ENCODE results near the gene IFITM10. TPM values are rescaled to one million over a fixed set of nuclear protein-coding genes. Genes with fewer than 3 reads are reported as not detected.

IFITM10 gene
- total RNA-seq, 1 donor from 2014 or later = 0.80 TPM

GRCh38 chr11:1763796-1764661 lies 13.6 kb upstream of the IFITM10 start, which contains the start of gene CTSD:
Gene CTSD (minus strand): TSS chr11:1763927. CDS start chr11:1763859, 68 bp downstream.
- DNase-seq (ENCODE audit: low read depth) = peak; percentile 23

DNA sequence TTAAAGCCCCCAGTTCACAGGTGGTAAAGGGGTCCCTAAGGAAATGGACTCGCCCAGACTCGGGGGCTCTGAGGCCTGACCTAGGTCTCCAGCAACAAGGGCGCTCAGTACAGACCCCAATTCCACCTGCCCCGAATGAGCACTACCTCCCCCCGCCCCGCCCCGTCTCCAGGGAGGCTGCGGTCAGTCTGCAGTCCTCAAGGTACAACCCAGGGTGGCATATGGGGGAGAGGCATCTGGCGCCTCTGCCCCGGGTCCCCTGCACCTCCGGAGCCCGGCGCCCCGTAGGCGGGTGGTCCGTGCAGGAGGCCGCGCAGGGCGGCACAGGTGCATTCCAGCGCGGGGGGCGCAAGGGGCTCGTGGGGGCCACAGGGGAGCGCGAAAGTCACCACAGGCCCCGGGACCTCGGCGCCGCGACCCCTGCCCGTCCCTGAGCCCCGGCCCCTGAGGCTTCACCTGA lies 13.0 kb upstream of the IFITM10 start:
- no peak for DNase-seq (ENCODE audit: low read depth)

DNA sequence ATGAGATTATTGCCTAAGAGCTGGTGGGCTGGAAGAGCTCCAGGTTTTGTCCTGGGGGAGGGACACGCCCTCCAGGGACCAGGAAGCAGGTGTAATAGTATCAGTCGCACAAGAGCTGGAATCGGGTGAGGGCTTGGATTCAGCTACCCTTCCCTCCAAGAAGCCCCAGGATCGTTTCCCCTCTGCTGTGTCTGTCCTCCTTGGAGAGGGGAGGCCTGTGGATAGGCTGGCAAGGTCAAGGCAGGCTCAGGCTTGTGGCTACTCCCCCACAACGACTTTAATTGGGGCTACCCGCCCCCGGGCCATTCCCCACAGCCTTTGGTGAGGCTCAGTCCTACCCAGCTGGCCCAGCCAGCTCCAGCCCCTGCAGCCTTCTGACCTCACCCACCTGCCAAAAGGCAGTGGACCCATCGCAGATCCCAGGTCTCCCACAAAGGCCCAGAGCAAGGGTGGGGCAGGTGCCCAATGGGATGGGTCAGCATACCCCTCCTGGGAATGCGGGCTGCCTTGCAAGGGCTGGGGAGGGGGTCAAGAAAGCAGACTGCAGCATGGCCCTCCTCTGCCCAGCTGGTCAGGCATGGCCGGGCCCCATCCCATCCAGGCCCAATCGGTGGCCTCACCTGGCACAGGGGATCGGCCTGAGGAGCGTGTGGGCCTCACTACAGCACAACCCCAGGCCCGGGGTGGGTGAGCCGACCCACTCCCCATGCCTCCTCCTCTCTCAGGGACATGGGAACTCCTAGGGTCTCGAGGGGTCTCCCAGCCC lies 12.3 kb upstream of the IFITM10 start:
- peak; percentile 79 for DNase-seq (ENCODE audit: low read depth)

- no peak for DNase-seq (ENCODE audit: low read depth)
These were observed 11.6 kb upstream of the IFITM10 start for GRCh38 chr11:1761857-1762536.

DNA sequence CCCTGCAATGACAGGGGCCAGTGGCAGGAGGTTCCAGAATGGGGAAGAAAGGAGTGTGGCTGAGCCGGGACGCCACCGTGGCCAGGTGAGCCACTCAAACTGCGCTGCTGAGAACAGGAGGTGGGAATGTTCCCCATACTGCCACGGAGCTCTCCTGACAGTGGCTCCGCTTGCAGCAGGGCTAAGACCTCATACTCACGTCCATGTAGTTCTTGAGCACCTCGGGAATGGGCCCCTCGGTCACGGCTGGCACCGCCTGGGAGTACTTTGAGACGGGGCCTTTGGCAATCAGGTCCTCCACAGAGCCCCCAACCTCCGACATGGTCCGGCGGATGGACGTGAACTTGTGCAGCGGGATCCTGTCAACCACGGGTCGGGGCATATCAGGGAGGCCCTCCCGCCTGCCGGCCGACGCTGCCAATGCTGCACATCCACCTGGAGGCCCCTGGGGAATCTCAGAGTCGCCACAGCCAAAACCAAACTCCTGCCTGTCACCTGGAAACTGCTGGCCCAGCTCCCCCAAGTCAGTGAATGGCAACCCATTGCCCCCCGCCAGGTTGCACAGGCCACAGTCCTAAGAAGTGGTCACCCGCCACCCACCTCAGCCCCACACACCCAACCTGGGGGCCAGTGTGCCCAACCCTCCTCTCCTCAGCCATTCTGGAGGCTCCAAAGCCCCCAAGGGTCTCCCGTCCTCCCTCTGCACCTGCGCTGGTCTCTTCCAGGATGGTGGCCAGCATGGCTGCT lies 10.9 kb upstream of the IFITM10 start:
- DNase-seq (ENCODE audit: low read depth) = no peak

GRCh38 chr11:1760351-1761109 lies 10.1 kb upstream of the IFITM10 start:
- peak; percentile 93 for DNase-seq (ENCODE audit: low read depth)

DNA sequence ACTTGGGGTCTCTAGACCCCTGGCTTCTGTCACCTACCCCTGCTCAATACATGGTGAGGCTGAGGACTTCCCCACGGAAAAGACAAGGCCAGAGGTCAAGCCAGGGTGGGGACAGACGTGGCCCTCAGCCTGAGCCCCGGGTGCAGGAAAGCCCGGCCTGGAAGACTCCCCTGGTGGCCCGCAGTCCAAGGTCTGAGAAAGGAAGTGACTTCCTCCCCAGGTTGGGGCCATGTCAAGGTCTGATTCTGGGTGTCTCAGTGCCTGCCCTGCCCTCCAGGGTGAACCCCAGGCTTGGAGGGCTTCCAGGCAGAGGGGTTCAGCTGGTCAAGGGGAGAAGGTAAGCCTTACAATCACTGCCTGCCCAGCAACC lies 9.4 kb upstream of the IFITM10 start:
- DNase-seq (ENCODE audit: low read depth) = no peak

DNA sequence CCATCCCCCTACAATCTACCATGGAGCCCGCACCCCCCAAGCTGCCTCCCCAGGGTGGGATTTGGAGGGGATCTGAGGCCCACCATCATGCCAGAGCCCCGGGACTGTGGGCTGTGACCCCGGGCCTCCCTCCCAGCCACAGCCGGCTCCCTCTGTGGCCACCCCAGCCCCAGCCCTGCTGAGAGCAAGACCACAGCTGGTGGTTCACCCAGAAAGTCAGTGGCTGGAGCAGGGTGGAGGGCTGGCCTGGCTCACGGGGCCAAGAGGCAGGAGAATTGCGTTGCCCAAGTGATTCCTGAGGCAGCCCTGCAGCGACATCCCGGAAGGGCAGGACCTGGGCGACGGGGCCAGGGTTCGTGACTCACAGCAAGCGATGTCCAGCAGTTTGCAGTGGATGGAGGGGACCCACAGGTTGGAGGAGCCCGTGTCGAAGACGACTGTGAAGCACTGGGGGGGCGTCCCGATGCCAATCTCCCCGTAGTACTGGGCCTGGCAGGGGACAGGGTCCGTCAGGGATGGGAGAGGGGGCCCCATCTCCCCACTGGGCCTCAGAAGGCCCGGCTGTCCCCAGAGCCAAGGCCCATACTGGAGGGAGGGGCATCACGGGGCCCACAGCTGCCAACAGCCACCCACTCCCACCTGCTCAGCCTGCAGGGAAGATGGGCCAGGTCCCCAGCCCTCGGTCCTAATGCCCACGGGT lies 8.9 kb upstream of the IFITM10 start:
- DNase-seq (ENCODE audit: low read depth) = no peak

- no peak for DNase-seq (ENCODE audit: low read depth)
These were observed 8.3 kb upstream of the IFITM10 start for GRCh38 chr11:1758611-1759150.

GRCh38 chr11:1757861-1758610 lies 7.6 kb upstream of the IFITM10 start:
- DNase-seq (ENCODE audit: low read depth) = no peak

DNA sequence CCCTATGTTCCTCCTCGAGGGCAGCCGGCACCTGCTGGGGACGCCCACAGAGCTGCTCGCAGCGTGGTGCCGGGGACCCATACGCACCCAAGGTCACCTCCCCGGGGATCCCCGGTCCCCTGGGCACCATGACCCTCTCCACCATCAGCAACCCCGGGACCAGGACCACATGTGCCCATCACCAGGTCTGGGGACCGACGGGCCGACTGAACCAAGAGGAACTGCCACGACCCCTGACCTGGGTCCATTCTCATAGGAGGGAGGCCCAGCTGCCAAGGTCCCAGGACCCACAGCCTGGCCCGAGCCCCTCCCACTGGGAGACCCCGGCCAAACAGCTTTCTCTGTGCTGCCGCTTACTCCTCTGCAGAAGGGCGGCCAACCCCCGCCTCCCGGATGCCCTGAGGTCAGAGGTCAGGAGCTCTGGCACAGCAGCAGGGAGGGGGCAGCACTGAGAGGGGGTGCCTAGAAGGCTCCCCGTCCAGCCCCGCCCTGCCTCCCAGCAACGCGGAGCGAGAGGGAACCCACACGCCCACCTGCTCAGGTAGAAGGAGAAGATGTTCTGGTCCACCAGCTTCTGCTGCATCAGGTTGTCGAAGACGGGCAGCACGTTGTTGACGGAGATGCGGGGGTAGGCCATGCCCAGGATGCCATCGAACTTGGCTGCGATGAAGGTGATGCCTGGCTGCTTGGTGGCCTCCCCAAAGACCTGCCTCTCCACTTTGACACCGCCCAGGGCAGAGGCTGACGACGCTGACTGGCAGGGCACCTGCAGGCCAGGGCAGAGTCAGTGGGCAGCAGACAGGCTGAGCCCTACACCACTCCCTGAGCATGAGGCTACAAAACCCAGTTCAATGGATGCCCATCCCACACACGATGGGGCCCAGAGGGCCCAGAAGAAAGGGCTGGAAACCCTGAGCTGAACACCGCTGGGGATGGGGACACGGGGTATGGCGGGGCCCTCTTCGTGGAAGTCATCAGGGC lies 6.7 kb upstream of the IFITM10 start:
- DNase-seq (ENCODE audit: low read depth) = no peak

DNA sequence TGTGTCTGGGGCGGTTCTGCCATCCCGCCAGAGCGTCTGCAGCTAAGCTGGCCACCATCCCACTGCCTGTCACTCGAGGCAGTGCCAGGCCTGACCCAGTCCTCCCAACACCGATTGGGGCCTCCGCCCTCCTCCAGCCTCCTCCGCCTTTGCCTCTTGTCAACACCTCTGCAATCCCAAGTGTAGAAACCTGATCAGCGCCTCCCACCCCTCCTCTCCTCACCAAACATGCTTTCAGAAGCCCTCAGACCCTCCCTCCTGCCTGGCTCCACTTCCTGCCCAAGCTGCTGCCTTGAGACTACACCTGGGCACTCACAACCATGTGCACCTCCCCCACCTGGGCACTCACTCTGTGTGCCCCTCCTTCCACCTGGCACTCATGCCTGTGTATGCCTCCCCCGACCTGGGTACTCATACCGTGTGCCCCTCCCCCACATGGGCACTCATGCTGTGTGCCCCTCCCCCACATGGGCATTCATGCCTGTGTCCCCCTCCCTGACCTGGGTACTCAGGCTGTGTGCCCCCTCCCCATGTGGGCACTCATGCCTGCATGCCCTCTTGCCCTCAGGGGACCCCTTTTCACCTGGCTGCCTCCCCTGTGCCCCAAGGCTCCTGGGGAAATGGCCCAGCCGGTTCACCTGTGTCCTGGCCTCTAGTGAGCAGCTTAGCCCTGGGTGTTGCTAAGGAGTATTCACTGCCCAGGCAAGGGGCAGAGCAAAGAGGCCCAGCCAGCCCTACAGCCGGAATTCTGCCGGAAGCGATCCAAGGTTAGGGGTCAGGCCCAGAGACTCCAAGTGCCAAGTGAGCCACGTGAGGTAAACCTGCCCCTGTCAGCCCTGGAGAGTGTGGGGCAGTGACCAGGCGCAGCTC lies 5.5 kb upstream of the IFITM10 start:
- no peak for DNase-seq (ENCODE audit: low read depth)

- no peak for DNase-seq (ENCODE audit: low read depth)
These were observed 4.9 kb upstream of the IFITM10 start for GRCh38 chr11:1755344-1755691.

DNA sequence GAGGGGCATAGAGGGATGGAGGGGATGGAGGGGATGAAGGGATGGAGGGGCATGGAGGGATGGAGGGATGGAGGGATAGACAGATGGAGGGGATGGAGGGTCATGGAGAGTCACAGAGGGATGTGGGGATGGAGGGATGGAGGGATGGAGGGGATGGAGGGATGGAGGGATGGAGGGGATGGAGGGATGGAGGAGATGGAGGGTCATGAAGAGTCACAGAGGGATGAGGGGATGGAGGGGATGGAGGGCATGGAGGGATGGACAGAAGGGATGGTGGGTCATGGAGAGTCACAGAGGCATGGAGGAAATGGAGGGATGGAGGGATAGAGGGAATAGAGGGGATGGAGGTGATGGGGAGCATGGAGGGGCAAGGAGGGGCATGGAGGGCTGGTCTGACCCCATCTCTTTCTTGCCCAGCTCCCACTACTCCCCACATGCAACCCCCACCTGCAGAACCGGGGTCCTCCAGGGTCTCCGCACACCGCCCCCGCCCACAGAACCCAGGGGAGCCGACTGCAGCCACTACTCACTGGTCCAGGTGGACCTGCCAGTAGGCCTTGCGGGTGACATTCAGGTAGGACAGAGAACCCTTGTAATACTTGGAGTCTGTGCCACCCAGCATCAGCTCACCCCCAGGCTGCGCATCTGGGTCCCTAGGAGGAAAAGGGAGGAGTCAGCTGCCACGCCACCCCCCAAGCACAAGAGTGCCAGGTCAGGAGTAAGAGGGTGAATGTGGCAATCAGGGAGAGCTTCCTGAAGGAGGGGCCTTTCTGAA lies 4.2 kb upstream of the IFITM10 start:
- no peak for DNase-seq (ENCODE audit: low read depth)

DNA sequence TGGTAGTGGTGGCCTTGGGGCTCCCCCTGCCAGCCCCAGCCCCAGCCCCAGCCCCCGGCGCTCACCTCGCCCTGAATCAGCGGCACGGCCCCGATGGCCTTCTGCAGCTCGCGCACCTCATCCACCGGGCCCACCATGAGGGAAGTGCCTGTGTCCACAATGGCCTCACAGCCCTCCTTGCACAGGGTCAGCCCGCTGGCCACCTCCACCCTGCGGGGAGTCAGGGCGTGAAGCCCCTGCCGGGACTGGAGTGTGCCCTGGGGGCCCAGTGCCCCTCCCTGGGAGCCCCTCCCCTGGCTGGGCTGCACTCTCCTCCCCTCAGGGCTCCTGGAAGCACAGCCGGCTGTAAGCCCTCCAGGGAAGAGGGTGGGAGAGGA lies 3.5 kb upstream of the IFITM10 start:
- DNase-seq (ENCODE audit: low read depth) = no peak

DNA sequence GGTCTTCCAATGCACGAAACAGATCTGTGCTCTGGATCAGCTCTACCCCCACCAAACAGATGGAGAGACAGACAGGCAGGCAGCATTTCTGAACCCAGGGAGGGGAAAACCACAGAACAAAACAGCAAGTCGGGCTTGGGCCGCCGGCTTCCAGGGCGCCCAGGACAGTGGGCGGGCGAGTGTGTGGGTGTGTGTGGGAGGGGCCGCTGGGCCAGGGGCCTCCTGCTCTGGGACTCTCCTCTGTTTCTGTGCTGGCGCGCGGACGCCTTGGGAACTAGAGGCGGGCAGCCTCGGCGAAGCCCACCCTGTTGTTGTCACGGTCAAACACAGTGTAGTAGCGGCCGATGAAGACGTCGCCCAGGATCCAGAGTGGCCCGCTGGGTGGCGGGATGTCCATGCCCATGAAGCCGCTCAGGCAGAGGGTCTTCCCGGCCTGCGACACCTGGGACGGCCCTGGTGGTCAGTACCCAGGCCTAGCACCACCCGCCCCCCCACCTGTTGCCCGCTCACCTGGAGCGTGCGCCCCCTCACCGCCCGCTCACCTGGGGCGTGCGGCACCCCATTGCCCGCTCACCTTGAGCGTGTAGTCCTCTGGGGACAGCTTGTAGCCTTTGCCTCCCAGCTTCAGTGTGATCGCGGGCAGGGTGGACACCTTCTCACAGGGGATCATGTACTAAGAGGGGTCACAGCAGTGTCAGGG lies 3.0 kb upstream of the IFITM10 start:
- no peak for DNase-seq (ENCODE audit: low read depth)

All from renal cortical epithelial cell (primary cell).